ENCODE data around the gene NPFFR1. TPM values are rescaled to one million over a fixed set of nuclear protein-coding genes. Genes with fewer than 3 reads are reported as not detected.
"Not testable (repeated sequence)": the region's sequence is repeated elsewhere in the genome, so short reads cannot be mapped to it uniquely, and the experiment has no call there.

The NPFFR1 gene
- total RNA-seq, 4 donors from 2014 or later, result 0.16 TPM; not detected in 3

DNA sequence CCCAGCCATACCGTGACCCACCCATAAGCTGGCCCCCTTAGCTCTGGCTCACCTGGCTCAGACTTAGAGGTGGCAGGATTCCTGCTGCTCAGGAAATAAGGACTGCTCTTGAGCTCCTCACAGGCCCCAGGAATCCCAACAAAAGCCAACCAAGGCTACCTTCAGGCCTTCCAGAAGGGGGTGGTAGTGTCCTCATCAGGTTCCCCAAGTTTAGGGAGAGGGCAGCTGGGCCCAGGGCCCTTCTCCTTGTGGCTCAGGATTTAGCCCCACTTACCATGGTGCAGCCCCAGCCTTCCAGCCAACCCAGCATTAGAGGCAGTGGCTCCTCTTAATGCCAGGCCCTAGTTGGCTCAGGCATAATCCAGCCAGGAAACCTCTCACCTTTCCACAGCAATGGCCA, 23.5 kb downstream of the NPFFR1 start:
- H3K9me3 ChIP-seq, result no peaks in the 10 kb centered on the region
- H3K36me3 ChIP-seq, result no peaks in the 10 kb centered on the region
- peaks cover 3 to 11% (median 5%) of the 10 kb centered on the region in 4 donors for H3K4me1 ChIP-seq
- DNase-seq, result no peak
- no peak for TF ChIP-seq POLR2A (IDR thresholded peaks at IDR 0.05)
- TF ChIP-seq EP300 (IDR thresholded peaks at IDR 0.05; ENCODE audit: low read depth), result no peak
- TF ChIP-seq POLR2AphosphoS5 (IDR thresholded peaks at IDR 0.05), result no peak
- TF ChIP-seq, protein P1, sequence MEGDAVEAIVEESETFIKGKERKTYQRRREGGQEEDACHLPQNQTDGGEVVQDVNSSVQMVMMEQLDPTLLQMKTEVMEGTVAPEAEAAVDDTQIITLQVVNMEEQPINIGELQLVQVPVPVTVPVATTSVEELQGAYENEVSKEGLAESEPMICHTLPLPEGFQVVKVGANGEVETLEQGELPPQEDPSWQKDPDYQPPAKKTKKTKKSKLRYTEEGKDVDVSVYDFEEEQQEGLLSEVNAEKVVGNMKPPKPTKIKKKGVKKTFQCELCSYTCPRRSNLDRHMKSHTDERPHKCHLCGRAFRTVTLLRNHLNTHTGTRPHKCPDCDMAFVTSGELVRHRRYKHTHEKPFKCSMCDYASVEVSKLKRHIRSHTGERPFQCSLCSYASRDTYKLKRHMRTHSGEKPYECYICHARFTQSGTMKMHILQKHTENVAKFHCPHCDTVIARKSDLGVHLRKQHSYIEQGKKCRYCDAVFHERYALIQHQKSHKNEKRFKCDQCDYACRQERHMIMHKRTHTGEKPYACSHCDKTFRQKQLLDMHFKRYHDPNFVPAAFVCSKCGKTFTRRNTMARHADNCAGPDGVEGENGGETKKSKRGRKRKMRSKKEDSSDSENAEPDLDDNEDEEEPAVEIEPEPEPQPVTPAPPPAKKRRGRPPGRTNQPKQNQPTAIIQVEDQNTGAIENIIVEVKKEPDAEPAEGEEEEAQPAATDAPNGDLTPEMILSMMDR (IDR thresholded peaks at IDR 0.05), result no peak
- in situ Hi-C loops (cut with MboI; ENCODE audit: low pct_ligation_motif_present in 1 of 4, low pct_unique_long_range_greater_than_20kb in 1 of 4, low sequenced_read_pairs in 3 of 4) (no loop called here), intact Hi-C loops (cut with DNase I; ENCODE audit: low total_unique reads) (no loop called here)
- no peak overlapping the region for H3K27ac ChIP-seq
- 70% methylated on average over 1 of the region's 1 CpG; no CpG with 5 or more reads in 1 of the 2 donors for WGBS, 2 donors (ENCODE audit: low coverage in 1 of 2)
- H3K27me3 ChIP-seq, result peaks cover 18% of the 10 kb centered on the region
- no peak overlapping the region for H3K4me3 ChIP-seq

DNA sequence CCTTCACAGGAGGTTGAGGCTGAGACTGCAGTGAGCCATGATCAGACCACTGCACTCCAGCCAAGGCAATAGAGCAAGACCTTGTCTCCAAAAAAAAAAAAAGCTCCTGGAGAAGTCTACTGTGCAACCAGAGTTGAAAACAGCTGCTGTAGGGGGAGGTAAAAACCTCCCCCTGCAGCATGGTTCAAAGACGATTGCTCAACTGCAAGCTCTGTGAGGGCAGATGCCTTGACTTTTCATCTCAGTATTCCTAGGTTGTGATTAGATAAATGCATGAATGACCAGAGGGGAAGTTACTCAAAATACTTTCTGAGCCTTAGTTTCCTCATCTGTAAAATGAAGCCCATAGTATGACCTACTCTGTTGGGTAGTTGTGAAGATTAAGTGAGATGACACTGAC, 25.6 kb downstream of the NPFFR1 start:
- Histone ChIP-seq H3K4me3 (no peak overlapping the region), H3K27ac (no peak overlapping the region), H3K9me3 (no peaks in the 10 kb centered on the region), H3K4me1 (peaks cover 5 to 13% (median 7%) of the 10 kb centered on the region in 4 donors), H3K27me3 (peaks cover 35% of the 10 kb centered on the region), H3K36me3 (no peaks in the 10 kb centered on the region)
- TF ChIP-seq EP300 (IDR thresholded peaks at IDR 0.05; ENCODE audit: low read depth) (no peak), POLR2AphosphoS5 (IDR thresholded peaks at IDR 0.05) (no peak), POLR2A (IDR thresholded peaks at IDR 0.05) (no peak)
- TF ChIP-seq, protein P1 (IDR thresholded peaks at IDR 0.05), result no peak
- no peak for DNase-seq
- WGBS, 2 donors (ENCODE audit: low coverage in 1 of 2), result 60 to 71% methylated on average over 1 of the region's 1 CpG
- intact Hi-C loops (cut with DNase I; ENCODE audit: low total_unique reads), result no loop called here
- in situ Hi-C loops (cut with MboI; ENCODE audit: low pct_ligation_motif_present in 1 of 4, low pct_unique_long_range_greater_than_20kb in 1 of 4, low sequenced_read_pairs in 3 of 4), result no loop called here

DNA sequence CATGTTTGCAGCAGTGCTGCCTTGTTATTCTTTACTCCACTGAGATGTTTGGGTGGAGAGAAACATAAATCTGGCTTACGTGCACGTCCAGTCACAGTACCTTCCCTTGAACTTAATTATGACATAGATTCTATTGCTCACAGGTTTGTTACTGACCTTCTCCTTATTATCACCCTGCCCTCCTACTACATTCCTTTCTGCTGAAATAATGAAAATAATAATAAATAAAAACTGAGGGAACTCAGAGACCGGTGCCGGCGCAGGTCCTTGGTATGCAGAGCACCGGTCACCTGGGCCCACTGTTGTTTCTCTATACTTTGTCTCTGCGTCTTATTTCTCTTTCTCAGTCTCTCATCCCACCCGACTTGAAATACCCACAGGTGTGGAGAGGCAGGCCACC, 26.0 kb downstream of the NPFFR1 start:
- H3K27ac ChIP-seq; in situ Hi-C loops (cut with MboI; ENCODE audit: low pct_ligation_motif_present in 1 of 4, low pct_unique_long_range_greater_than_20kb in 1 of 4, low sequenced_read_pairs in 3 of 4); DNase-seq; H3K36me3 ChIP-seq; H3K9me3 ChIP-seq; H3K4me3 ChIP-seq; intact Hi-C loops (cut with DNase I; ENCODE audit: low total_unique reads): not testable (repeated sequence)
- 90% methylated on average over 7 to 8 of the region's 8 CpGs for WGBS, 2 donors (ENCODE audit: low coverage in 1 of 2)
- Histone ChIP-seq H3K27me3 (peaks cover 32% of the 10 kb centered on the region), H3K4me1 (peaks cover 5 to 13% (median 7%) of the 10 kb centered on the region in 4 donors)

DNA sequence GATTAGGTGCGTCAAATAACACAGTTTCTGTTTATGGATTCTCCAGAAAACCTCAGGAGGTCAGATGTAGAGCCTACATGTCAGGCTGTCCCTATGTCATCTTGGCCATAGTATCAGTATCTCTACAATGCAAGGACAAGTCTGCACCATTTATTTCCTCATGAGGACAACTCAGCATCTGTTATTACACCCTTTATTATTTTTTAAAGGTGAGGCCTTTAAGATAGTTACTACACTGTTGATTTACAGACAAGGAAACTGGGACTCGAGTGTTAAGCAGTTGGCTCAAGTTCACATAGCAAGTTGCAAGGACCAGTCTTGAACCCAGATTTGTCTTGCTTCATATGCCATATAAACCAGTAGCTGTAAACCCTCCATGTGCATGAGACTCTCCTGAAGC, 27.3 kb downstream of the NPFFR1 start:
- Histone ChIP-seq H3K27ac (peak overlapping the region in 2 of 4 donors; percentile 10 to 45), H3K4me3 (no peak overlapping the region), H3K9me3 (no peaks in the 10 kb centered on the region), H3K4me1 (peaks cover 5 to 13% (median 7%) of the 10 kb centered on the region in 4 donors), H3K27me3 (peaks cover 32% of the 10 kb centered on the region), H3K36me3 (no peaks in the 10 kb centered on the region)
- no peak for DNase-seq
- WGBS, 2 donors (ENCODE audit: low coverage in 1 of 2), result 0 to 65% methylated on average over 1 to 2 of the region's 2 CpGs
- TF ChIP-seq POLR2A (IDR thresholded peaks at IDR 0.05) (no peak), EP300 (IDR thresholded peaks at IDR 0.05; ENCODE audit: low read depth) (no peak), POLR2AphosphoS5 (IDR thresholded peaks at IDR 0.05) (no peak)
- TF ChIP-seq, protein P1 (IDR thresholded peaks at IDR 0.05), result no peak
- intact Hi-C loops (cut with DNase I; ENCODE audit: low total_unique reads), result no loop called here
- in situ Hi-C loops (cut with MboI; ENCODE audit: low pct_ligation_motif_present in 1 of 4, low pct_unique_long_range_greater_than_20kb in 1 of 4, low sequenced_read_pairs in 3 of 4), result no loop called here

Data from transverse colon (tissue), 4 donors.